CD4-positive, alpha-beta T cell treated with Interferon gamma for 1 hour (primary cell): ENCODE data around the gene LSM4.

Experiments
- DNase-seq: peaks from one replicate; pipeline ENCODE4 v3.0.0-alpha.2; 2020

Gene LSM4

DNA sequence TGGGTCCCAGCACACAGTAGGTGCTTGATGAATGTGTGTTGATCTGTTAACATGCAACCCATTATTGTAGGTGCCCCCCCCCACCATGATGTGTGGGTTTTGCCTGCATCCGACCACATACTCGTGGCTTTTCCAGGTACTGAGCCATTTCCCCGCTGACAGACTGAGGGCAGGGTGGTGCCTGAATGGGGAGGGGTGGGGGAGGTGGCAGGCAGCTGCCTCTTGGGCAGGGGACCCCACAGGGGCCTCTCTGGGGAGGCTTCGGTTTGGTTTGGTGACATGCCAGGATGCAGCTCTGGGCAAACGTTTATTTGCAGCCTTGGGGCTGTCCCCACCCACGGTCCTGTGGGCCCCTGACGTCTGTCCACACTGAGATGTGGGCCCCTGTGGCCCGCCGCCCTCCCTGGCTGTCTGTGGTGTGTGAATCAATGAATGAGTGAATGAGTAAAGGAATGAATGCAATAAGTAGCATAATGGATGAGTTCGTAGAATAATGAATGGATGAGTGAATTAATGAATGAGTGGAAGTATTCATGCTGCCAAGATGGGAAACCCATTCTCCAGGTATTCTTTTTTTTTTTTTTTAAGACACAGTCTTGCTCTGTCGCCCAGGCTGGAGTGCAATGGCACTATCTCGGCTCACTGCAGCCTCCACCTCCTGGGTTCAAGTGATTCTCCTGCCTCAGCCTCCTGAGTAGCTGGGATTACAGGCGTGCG is 32.4 kb downstream of the LSM4 start:
- peak; percentile 93 for DNase-seq

- no peak for DNase-seq
These were observed 33.2 kb downstream of the LSM4 start for GRCh38 chr19:18289471-18290301.

GRCh38 chr19:18287836-18288772 is 34.8 kb downstream of the LSM4 start:
- DNase-seq, result no peak

- DNase-seq, result no peak
These were observed 35.8 kb downstream of the LSM4 start for GRCh38 chr19:18286973-18287635.

DNA sequence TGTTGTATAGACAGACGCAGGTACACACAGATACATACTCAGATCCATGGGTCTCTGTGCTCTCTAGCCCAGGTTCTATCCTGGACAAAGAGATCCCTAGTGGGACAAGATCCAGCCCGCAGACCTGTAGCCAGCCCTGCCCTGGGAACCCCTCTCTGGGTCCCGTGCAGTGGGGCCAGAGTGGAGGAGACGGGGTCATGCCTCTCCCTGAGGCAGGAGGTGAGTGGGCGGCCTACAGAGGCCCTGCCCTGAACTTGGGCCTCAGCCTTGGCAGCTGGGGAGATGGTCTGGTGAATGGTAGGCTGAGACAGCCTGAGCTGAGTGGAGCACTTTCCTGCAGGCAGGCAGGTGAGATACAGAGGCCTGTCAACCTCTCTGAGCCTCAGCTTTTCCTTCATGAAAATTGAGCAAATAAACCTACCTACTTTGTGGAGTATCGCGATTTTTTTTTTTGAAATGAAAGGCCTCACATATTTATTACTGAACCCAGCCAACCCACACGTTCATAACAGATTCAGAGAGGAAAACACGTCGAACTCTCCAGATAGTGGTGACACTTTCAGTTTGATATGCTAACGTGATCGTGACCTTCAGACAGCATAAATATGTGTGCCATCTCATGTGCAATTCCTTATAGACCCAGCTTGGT is 38.0 kb downstream of the LSM4 start:
- no peak for DNase-seq

DNA sequence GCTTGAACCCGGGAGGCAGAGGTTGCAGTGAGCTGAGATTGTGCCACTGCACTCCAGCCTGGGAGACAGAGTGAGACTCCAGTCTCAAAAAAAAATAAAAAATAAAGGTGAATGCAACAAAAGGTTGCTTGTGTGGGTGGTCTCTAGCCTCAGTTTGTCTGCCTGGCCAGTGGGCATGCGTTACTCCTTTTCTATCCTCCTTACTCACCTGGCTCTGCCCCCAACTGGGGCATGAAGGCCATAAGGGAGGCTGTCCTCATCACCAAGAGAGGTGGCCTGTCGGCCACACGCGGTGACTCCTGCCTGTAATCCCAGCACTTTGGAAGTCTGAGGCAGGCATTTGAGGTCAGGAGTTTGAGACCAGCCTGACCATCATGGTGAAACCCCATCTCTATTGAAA is 39.5 kb downstream of the LSM4 start:
- no peak for DNase-seq

GRCh38 chr19:18282788-18283141 is 40.1 kb downstream of the LSM4 start:
- DNase-seq, result peak; percentile 41

DNA sequence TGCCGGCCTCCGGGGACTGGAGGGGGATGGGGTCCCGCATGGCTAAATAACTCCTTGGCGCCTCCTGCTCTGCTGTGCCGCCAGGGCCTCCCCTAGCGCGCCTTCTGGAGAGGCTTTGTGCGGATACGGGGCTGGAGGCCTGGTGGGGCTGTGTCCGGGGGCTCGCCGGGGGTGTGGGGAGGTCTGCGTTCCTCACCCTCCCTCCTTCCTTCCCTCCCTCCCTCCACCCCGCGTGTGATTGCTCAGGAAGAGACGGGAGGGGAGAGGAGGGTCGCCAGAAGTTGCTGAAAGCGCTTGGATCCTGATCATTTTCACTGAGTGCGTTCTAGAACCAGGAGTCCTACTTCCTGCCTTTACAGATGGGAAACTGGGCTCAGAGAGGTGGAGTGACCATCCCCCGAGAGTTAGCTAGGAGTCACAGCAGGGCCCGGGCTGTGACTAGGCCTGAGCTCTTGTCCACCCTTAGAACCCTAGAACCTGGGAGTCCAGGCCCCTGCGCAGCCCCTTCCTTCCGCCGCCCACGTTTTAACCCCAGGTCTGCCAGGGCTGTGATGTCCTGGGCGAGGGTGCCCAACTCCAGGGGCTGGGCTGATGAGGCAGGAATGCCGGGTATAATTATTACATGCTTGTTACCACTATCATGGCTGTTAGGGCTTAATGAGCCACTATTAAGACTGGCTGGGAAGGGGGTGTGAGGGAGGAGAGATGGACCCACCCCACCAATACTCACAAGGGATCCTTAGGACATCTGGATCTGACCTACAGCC is 40.7 kb downstream of the LSM4 start:
- no peak for DNase-seq

- peak; percentile 99 for DNase-seq
These were observed 41.5 kb downstream of the LSM4 start, which contains the start of gene JUND for GRCh38 chr19:18281082-18282020. Gene JUND (minus strand): TSS chr19:18281622. CDS start chr19:18281484, 138 bp downstream.

DNA sequence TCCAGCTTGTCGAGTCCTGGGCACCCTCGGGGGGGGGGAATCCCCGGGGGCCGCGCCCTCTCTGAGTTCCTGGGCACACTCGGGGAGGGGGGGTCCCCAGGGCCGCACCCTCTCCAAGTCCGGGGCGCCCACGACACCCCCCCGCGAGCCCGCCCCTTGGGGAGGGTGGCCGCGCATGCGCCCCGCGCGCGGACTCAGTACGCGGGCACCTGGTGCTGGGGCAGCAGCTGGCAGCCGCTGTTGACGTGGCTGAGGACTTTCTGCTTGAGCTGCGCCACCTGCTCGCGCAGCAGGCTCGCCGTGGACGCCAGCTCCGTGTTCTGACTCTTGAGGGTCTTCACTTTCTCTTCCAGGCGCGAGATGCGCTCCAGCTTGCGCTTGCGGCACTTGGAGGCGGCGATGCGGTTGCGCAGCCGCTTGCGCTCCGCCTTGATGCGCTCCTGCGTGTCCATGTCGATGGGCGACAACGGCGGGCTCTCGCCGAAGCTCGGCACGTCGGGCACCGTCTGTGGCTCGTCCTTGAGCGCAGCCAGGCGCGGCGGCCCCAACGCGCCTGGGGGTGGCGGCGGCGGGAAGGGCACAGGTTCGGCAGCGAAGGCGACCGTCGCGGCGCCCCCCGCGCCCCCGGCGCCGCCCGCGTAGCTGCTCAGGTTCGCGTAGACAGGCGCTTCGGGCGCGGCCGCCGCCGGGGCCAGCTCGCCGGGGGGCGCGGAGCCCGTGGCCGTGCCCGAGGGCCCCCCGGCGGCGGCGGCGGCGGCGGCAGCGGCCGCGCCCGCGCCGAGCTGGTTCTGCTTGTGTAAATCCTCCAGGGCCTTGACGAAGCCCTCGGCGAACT is 42.4 kb downstream of the LSM4 start:
- peak; percentile 89 for DNase-seq

- peak; percentile 92 for DNase-seq
These were observed 43.2 kb downstream of the LSM4 start for GRCh38 chr19:18279516-18280246.

DNA sequence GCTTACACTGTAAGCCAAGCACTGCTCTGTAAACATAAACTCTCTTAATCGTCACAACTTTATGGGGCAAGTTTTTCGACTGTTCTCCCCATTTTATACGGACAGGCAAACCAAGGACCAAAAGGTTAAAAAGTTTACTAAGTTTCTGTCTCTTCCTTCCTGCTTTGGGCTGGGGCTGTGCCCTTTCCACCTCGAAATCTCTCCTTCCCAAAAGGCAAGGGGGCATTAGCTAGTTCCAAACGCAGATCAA is 43.7 kb downstream of the LSM4 start:
- DNase-seq, result no peak

- peak; percentile 75 for DNase-seq
These were observed 44.2 kb downstream of the LSM4 start for GRCh38 chr19:18278521-18279265.

GRCh38 chr19:18274781-18275356 is 48.0 kb downstream of the LSM4 start:
- peak; percentile 74 for DNase-seq

- DNase-seq, result peak; percentile 65
These were observed 48.6 kb downstream of the LSM4 start, which contains the start of gene IQCN for GRCh38 chr19:18274219-18274780. Gene IQCN (minus strand): TSS chr19:18274452. CDS start chr19:18269478, 4,974 bp downstream.

DNA sequence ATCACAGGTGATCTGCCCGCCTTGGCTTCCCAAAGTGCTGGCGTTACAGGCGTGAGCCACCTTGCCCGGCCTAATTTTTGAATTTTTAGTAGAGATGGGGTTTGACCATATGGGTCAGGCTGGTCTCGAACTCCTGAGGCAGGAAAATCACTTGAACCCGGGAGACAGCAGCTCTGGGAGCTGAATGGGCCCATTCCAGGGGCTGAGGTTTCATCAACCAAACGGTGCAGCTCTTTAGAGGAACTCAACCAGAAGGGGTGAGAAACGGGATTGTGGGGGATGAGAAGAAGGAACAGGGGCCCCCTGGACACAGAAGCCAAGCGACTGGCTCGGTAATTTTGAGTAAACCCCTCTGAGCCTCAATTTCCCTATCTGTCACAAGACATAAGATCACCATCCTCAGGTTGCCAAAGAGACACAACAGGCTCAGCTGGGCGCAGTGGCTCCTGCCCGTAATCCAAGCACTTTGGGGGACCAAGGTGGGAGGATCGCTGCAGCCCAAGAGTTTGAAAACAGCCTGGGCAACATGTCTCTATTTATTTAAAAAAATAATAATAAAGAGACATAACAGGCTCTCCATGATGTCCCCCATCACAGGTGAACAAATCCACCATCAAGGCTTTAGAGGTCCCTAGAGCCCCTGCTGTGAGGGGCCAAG is 49.2 kb downstream of the LSM4 start:
- peak; percentile 35 for DNase-seq
